ENCODE results near the gene GREB1.

The GREB1 gene

GRCh38 chr2:11662882-11663281 is 129.0 kb downstream of the GREB1 start:
- no peak for DNase-seq (ENCODE audit: low read depth)

DNA sequence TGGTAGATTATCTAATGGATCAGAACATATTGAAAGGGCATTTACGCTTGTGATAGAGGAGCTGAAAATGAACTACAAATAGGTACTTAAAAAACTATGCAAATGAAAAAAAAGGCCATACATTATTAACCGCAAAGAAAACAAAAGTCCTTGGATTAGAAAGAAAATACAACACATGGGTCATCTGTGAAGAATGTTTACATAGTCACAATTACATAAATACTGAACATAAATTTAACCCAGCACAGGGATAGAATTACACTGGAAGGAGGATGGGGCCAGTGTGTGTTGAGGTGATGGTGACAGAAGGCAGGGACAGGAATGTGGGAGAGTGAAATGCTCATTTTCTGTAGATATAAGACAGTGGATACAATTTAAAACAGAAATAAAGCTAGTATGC is 129.6 kb downstream of the GREB1 start:
- no peak for DNase-seq (ENCODE audit: low read depth)

- no peak for DNase-seq (ENCODE audit: low read depth)
These were observed 131.2 kb downstream of the GREB1 start for GRCh38 chr2:11665028-11665427.

GRCh38 chr2:11665510-11666362 is 131.9 kb downstream of the GREB1 start:
- DNase-seq (ENCODE audit: low read depth), result no peak

DNA sequence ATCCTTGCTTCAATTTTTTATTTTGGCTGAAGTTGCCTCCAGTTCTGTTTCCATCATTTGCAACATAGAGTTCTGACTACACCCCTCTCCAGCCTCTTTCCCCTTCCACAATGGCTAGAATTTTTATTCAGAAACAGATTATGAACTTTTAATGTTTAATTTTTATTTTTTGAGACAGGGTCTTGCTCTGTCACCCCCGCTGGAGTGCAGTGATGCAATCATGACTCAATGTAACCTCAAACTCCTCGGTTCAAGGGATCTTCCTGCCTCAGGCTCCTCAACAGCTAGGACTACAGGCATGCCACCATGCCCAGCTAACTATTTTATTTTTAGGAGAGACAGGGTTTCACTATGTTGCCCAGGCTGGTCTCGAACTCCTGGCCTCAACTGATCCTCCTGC is 133.3 kb downstream of the GREB1 start:
- no peak for DNase-seq (ENCODE audit: low read depth)

DNA sequence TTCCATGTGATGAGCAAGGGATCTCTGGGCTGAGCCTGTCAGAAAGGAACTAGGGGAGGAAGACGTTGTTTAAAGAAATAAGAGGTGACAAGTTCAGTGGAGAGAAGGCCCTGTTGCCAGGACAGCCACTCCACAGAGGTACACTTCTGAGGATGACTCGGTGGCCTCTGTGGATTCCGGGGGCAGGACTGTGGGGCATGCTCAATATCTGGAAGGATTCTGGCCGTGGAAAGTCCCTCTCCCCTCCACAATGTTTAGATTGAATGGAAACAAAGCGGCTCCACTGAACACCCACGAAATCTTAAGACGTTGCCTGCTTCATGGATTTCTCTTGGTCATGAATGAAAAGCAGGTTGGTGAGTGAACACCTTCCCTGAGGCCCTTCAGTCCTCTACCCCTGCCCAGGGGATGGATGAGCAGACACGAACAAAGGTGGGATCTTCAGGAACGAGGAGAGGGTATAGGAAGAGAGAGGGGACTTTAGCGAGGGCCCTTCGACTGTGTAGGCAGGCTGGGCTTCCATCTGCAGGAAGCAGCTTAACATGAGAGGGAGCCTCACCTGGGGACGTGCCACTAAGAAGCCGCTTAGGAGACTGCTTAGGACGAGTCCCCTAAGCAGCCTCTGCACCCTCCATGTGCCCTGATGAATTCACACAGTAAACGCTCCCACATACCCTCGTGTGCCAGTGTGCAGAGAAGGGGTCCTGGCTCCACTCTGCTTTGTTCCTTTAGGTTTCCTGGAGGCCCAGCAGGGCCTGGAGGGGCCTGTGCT is 134.2 kb downstream of the GREB1 start:
- no peak for DNase-seq (ENCODE audit: low read depth)

GRCh38 chr2:11669454-11670291 is 135.8 kb downstream of the GREB1 start, which contains the start of gene NTSR2:
TSS of gene NTSR2 (minus strand) at chr2:11670195. CDS start at chr2:11670129, 66 bp downstream.
- peak; percentile 39 for DNase-seq (ENCODE audit: low read depth)

DNA sequence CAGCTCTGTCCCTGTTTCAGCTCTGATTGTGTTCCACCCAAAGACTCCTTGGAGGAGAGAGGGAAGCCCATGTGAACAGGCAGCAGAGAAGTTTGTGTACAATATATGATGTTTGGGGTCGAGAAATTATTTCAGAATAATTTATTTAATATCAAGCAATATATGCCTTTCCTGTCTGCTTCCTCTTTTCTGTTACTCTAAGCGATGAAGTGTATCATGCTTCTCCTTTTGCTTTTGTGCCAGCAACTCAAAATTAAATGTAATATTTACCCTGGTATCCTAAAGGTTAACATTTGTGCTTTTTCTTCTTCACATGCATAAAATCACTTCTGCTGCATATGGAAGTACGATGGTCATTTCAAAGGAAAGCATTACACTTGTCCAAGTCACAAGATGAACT is 138.6 kb downstream of the GREB1 start:
- DNase-seq (ENCODE audit: low read depth), result no peak

- no peak for DNase-seq (ENCODE audit: low read depth)
These were observed 141.1 kb downstream of the GREB1 start for GRCh38 chr2:11674983-11675382.

GRCh38 chr2:11675423-11676112 is 141.7 kb downstream of the GREB1 start:
- no peak for DNase-seq (ENCODE audit: low read depth)

DNA sequence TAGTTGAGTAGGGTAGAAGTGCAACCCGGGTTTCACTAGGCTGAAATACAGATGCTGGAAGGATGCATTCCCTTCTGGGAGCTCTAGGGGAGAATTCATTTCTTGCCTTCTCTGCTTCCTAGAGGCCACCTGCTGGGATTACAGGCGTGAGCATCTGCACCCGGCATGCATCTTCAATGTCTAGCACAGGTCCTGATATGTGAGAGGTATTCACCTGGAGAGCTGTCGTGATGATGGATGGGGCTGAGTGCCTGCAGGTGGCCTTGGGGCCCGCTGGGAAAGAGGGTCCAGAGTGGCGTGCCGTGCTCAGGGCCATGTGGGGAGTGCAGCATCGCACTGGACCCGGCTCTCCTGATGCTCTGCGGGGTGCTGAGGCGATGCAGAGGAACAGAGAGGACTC is 142.8 kb downstream of the GREB1 start:
- no peak for DNase-seq (ENCODE audit: low read depth)

GRCh38 chr2:11677136-11678055 is 143.6 kb downstream of the GREB1 start:
- no peak for DNase-seq (ENCODE audit: low read depth)

- no peak for DNase-seq (ENCODE audit: low read depth)
These were observed 144.6 kb downstream of the GREB1 start for GRCh38 chr2:11678306-11678960.

GRCh38 chr2:11679016-11679415 is 145.2 kb downstream of the GREB1 start:
- no peak for DNase-seq (ENCODE audit: low read depth)

GRCh38 chr2:11679486-11680181 is 145.8 kb downstream of the GREB1 start:
- no peak for DNase-seq (ENCODE audit: low read depth)

- DNase-seq (ENCODE audit: low read depth), result no peak
These were observed 146.5 kb downstream of the GREB1 start for GRCh38 chr2:11680182-11680900.

DNA sequence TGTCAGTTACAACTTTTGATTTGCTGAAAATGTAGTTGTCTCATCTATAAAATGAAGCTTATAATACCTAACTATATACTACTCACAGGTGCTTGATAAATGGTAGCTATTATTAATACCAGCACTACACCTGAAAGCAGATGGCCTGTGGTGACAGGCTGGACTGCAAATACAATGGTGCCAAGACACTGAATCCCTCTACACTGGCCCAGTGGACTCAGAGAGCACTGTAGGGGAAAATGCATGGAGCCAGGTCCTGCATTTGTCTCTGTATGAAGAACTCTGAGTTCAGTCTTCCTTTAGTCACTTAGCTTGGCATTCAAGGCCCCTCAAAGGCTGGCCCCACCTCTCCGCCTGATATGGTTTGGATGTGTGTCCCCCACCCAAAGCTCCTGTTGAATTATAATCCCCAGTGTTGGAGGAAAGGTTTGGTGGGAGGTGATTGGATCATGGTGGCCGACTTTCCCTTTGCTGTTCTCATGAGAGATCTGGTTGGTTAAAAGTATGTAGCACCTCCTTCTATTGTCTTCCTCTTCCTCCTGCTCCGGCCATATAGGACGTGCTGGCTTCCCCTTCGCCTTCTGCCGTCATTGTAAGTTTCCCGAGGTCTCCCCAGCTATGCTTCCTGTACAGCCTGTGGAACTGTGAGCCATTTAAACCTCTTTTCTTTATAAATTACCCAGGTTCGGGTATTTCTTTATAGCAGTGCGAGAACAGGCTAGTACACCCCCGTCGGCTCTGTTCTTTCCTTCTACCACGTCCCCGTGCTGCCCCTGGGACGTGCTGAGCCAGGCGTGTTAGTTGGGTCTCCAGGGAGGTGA is 147.3 kb downstream of the GREB1 start:
- DNase-seq (ENCODE audit: low read depth), result no peak
